ENCODE measurements around the gene ZFC3H1. TPM values are rescaled to one million over a fixed set of nuclear protein-coding genes. Genes with fewer than 3 reads are reported as not detected.
"Not testable (repeated sequence)": the region's sequence is repeated elsewhere in the genome, so short reads cannot be mapped to it uniquely, and the experiment has no call there.

The ZFC3H1 gene
- total and polyA plus RNA-seq, 8 donors: 8.6 to 32.6 (median 18.8) TPM

- no peak overlapping the region for H3K4me3 ChIP-seq
- H3K27me3 ChIP-seq: no peaks in the 10 kb centered on the region
- no peak overlapping the region for H3K27ac ChIP-seq
- FAIRE-seq (no peak), ATAC-seq (no peak), DNase-seq (no peak)
- WGBS, 2 donors: 98% methylated on average over 7 of the region's 7 CpGs
- no peaks in the 10 kb centered on the region for H3K36me3 ChIP-seq
- peaks cover 7 to 12% (median 11%) of the 10 kb centered on the region in 3 donors for H3K4me1 ChIP-seq
- no peak for TF ChIP-seq CTCF (IDR thresholded peaks at IDR 0.05)
- no peaks in the 10 kb centered on the region for H3K9me3 ChIP-seq
- intact Hi-C loops (cut with DNase I): no loop called here
These were observed 29.5 kb upstream of the ZFC3H1 start for GRCh38 chr12:71693126-71693525.

GRCh38 chr12:71691504-71692129 lies 28.0 kb upstream of the ZFC3H1 start:
- ATAC-seq: peak; percentile 75 to 91 (median 84)
- FAIRE-seq: no peak

GRCh38 chr12:71688961-71689570 lies 25.4 kb upstream of the ZFC3H1 start:
- 51 to 68% methylated on average over 5 of the region's 5 CpGs for WGBS, 2 donors
- Histone ChIP-seq H3K9me3 (no peaks in the 10 kb centered on the region), H3K4me1 (peaks cover 6 to 23% (median 7%) of the 10 kb centered on the region in 3 donors), H3K36me3 (no peaks in the 10 kb centered on the region), H3K4me3 (no peak overlapping the region), H3K27ac (no peak overlapping the region), H3K27me3 (no peaks in the 10 kb centered on the region)
- intact Hi-C loops (cut with DNase I): no loop called here
- no peak for ATAC-seq
- FAIRE-seq: no peak
- no peak for TF ChIP-seq CTCF (IDR thresholded peaks at IDR 0.05)
- no peak for DNase-seq

More at GRCh38 chr12:71691504-71692129, 28.0 kb upstream of the ZFC3H1 start:
- no peaks in the 10 kb centered on the region for H3K27me3 ChIP-seq
- H3K4me1 ChIP-seq: peaks cover 7 to 23% (median 18%) of the 10 kb centered on the region in 3 donors
- H3K27ac ChIP-seq: peak overlapping the region in 2 of 4 donors; percentile 53 to 56
- 30 to 45% methylated on average over 4 of the region's 4 CpGs for WGBS, 2 donors
- H3K4me3 ChIP-seq: peak overlapping the region in 1 of 4 donors; percentile 15
- no peaks in the 10 kb centered on the region for H3K36me3 ChIP-seq
- DNase-seq: peak in 4 of 6 donors; percentile 36 to 59 (median 44)
- intact Hi-C loops (cut with DNase I): no loop called here
- no peaks in the 10 kb centered on the region for H3K9me3 ChIP-seq
- no peak for TF ChIP-seq CTCF (IDR thresholded peaks at IDR 0.05)

- H3K36me3 ChIP-seq; ATAC-seq; DNase-seq; FAIRE-seq; H3K9me3 ChIP-seq; H3K27me3 ChIP-seq; intact Hi-C loops (cut with DNase I): not testable (repeated sequence)
- 82 to 93% methylated on average over 11 of the region's 11 CpGs for WGBS, 2 donors
- peaks cover 5 to 23% (median 6%) of the 10 kb centered on the region in 3 donors for H3K4me1 ChIP-seq
- H3K4me3 ChIP-seq: peak overlapping the region in 2 of 4 donors; percentile 5 to 76
- H3K27ac ChIP-seq: peak overlapping the region in 1 of 4 donors; percentile 90
These were observed 23.5 kb upstream of the ZFC3H1 start for GRCh38 chr12:71687172-71687571.

GRCh38 chr12:71686658-71687025 lies 23.0 kb upstream of the ZFC3H1 start:
- no peak for TF ChIP-seq CTCF (IDR thresholded peaks at IDR 0.05)
- 2 to 5% methylated on average over 3 of the region's 3 CpGs for WGBS, 2 donors
- Histone ChIP-seq H3K27me3 (no peaks in the 10 kb centered on the region), H3K4me1 (peaks cover 0 to 23% (median 6%) of the 10 kb centered on the region in 3 donors), H3K9me3 (no peaks in the 10 kb centered on the region), H3K36me3 (no peaks in the 10 kb centered on the region), H3K4me3 (peak overlapping the region; percentile 64 to 82 (median 70)), H3K27ac (peak overlapping the region; percentile 80 to 90 (median 86))
- no peak for DNase-seq
- FAIRE-seq: peak; percentile 63
- no peak for ATAC-seq
- intact Hi-C loops (cut with DNase I): no loop called here

All from pancreas (tissue), 10 donors.